Measurements from ENCODE around the gene METAP2.

- TF ChIP-seq EZH2 (IDR thresholded peaks at IDR 0.05; ENCODE audit: low read length) (no peak), CTCF (optimal IDR thresholded peaks at IDR 0.05 in 1 of 3, IDR thresholded peaks at IDR 0.05 in 1 of 3, conservative IDR thresholded peaks at IDR 0.05 in 1 of 3; ENCODE audit: extremely low read depth in 1 of 3, insufficient read depth in 2 of 3, low read length in 3 of 3) (no peak)
Measured at GRCh38 chr12:95429172-95429510, 44.8 kb upstream of the METAP2 start.
